Measurements from ENCODE around the gene PAK3. TPM values are rescaled to one million over a fixed set of nuclear protein-coding genes. Genes with fewer than 3 reads are reported as not detected.
A peak's percentile ranks its signal among the peaks of the same experiment; 100 is the strongest.

The PAK3 gene
- total RNA-seq, 1 donor from 2014 or later, result 1.4 TPM

DNA sequence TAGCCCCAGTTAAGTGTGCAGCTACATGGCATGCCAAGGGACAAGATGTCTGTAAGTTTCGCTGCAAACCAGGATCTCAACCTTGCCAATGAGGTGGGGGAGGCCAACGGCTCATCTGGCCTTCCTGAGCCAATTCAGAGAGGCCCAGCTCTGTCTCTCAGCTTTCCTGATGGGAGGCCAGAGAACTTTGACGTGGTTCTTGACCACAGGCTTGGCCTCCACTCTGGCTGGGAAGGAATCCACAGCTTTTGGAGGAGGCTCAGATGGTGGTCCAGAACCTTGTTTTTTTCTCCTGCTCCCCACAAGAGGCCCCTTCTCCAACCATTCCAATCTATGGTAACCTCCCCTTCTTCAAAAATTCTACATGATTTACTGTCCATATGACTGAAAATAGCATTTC lies 164.5 kb downstream of the PAK3 start:
- no peaks in the 10 kb centered on the region for H3K27me3 ChIP-seq
- H3K4me3 ChIP-seq, result no peak overlapping the region
- TF ChIP-seq, protein P1, sequence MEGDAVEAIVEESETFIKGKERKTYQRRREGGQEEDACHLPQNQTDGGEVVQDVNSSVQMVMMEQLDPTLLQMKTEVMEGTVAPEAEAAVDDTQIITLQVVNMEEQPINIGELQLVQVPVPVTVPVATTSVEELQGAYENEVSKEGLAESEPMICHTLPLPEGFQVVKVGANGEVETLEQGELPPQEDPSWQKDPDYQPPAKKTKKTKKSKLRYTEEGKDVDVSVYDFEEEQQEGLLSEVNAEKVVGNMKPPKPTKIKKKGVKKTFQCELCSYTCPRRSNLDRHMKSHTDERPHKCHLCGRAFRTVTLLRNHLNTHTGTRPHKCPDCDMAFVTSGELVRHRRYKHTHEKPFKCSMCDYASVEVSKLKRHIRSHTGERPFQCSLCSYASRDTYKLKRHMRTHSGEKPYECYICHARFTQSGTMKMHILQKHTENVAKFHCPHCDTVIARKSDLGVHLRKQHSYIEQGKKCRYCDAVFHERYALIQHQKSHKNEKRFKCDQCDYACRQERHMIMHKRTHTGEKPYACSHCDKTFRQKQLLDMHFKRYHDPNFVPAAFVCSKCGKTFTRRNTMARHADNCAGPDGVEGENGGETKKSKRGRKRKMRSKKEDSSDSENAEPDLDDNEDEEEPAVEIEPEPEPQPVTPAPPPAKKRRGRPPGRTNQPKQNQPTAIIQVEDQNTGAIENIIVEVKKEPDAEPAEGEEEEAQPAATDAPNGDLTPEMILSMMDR (IDR thresholded peaks at IDR 0.05), result no peak
- no peaks in the 10 kb centered on the region for H3K36me3 ChIP-seq
- H3K9me3 ChIP-seq, result no peaks in the 10 kb centered on the region
- H3K4me1 ChIP-seq, result no peaks in the 10 kb centered on the region
- intact Hi-C loops (cut with DNase I), result no loop called here
- H3K27ac ChIP-seq, result no peak overlapping the region
- DNase-seq, result no peak
- no peak for ATAC-seq

DNA sequence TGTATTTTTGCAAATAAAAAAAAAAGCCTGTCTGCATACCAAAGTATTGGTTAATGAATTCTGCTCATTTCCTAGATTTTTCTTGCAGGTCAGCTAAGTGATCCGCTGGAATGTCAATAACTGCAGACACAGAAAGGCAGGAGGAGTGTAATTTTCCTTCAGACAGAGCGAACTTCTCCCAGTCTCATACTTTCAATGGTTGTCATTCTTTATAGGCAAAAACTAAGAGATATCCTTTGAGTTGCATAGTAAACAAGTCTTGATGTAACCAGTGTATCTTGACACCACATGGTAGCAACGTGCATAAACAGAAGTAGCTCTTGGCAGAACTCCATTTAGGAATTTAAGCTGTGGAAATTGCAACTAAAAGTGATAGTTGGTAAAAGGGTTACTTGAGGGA lies 166.1 kb downstream of the PAK3 start:
- Histone ChIP-seq H3K4me1 (no peaks in the 10 kb centered on the region), H3K36me3 (no peaks in the 10 kb centered on the region), H3K9me3 (no peaks in the 10 kb centered on the region), H3K27ac (no peak overlapping the region), H3K4me3 (no peak overlapping the region), H3K27me3 (no peaks in the 10 kb centered on the region)
- DNase-seq, result no peak
- intact Hi-C loops (cut with DNase I), result no loop called here
- TF ChIP-seq, protein P1 (IDR thresholded peaks at IDR 0.05), result no peak
- no peak for ATAC-seq

DNA sequence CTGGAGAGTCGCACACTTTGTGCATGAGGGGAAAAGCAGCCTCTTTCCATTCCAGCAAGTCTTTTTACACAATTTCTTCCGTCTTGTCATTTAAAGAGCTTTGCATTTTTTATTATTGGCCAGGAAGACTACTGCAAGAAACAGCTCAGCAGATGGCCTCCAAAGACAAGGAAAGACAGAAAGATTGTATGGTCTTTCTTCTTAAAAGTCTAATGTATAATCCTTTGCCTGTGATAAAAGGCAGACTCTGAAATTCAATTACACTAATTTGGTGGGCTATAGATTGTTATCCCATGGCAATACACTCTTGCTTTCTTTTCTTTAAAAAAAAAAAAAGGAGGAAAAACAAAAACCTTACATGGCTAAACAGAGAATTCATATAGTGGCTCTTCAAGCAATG lies 168.4 kb downstream of the PAK3 start:
- DNase-seq (no peak), ATAC-seq (no peak)
- H3K27ac ChIP-seq, result no peak overlapping the region
- H3K27me3 ChIP-seq, result no peaks in the 10 kb centered on the region
- H3K4me3 ChIP-seq, result no peak overlapping the region
- TF ChIP-seq, protein P1 (IDR thresholded peaks at IDR 0.05), result no peak
- H3K9me3 ChIP-seq, result no peaks in the 10 kb centered on the region
- H3K4me1 ChIP-seq, result no peaks in the 10 kb centered on the region
- intact Hi-C loops (cut with DNase I), result no loop called here
- H3K36me3 ChIP-seq, result no peaks in the 10 kb centered on the region

DNA sequence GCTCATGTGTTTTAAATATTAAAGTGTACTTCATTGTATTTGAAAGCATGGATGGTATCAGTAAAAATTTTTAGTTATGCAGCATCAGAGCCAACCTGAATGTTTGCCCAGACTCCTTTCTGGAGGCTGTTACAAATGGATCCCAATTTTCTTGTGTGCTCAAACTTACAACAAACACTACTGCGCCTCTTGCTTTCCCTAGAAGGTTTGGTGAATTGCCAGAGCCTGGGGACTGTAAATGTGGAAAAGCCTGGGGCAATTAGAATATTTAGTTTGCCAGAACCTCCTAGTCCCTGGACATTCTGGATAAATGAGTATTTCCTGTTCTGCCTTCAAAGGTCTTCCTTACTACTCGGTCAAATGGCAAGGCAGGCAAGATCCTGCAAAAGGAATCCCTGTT lies 169.5 kb downstream of the PAK3 start:
- Histone ChIP-seq H3K27me3 (no peaks in the 10 kb centered on the region), H3K4me1 (no peaks in the 10 kb centered on the region), H3K4me3 (no peak overlapping the region), H3K27ac (no peak overlapping the region), H3K36me3 (no peaks in the 10 kb centered on the region), H3K9me3 (no peaks in the 10 kb centered on the region)
- TF ChIP-seq, protein P1 (IDR thresholded peaks at IDR 0.05), result no peak
- intact Hi-C loops (cut with DNase I), result no loop called here
- DNase-seq, result no peak
- no peak for ATAC-seq

DNA sequence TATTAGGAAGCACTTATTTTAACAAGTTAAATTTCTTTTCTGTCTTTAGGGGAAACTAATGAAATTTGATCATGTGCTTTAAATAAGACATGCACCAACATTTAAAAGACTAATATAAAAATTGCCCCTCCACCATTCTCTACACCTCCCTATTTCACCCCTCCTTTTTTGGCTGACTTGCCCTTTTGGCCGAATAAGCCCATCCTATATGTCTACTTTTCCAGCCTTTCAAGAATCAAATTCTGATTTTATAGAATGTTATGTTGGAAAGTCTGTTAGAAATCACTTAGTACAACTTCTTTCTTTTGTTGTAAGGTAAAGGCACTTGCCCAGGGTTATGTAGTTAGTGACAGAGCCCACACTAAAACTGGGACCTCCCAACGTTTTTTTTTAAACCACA lies 172.5 kb downstream of the PAK3 start:
- Histone ChIP-seq H3K4me3 (no peak overlapping the region), H3K4me1 (no peaks in the 10 kb centered on the region), H3K27ac (no peak overlapping the region), H3K9me3 (no peaks in the 10 kb centered on the region), H3K27me3 (no peaks in the 10 kb centered on the region), H3K36me3 (no peaks in the 10 kb centered on the region)
- ATAC-seq (no peak), DNase-seq (no peak)
- intact Hi-C loops (cut with DNase I), result no loop called here
- TF ChIP-seq, protein P1 (IDR thresholded peaks at IDR 0.05), result no peak

DNA sequence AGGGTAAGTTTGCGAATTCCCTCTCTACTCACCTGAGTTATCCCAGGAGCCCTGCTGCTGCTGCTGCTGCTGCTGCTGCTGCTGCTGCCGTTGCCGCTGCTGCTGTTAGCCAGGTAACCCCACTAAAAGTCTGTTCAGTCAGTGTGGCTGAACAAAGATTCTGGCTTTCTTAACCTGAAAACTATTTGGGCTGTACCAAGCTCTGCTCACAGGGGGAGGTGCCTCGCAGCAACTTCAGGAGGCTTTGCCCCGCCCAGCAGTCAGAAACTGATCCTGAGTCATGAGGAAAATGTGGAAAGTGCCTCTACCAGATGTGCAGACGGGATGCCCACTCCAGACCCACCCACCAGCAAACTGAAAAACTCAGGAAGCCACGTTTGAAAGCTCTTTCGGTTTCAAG lies 174.3 kb downstream of the PAK3 start, which contains the start of gene CAPN6:
Gene CAPN6, minus strand, starts transcription at position 145 of the 400 bp plus-strand sequence. CDS start 6,547 bp downstream, outside the sequence.
- ATAC-seq (peak; percentile 69), DNase-seq (peak; percentile 50)
- Histone ChIP-seq H3K27me3 (no peaks in the 10 kb centered on the region), H3K27ac (no peak within 1 kb of the TSS), H3K9me3 (no peaks in the 10 kb centered on the region), H3K4me1 (no peaks in the 10 kb centered on the region), H3K36me3 (no peaks in the 10 kb centered on the region), H3K4me3 (no peak within 1 kb of the TSS)
- intact Hi-C loops (cut with DNase I), result no loop called here
- TF ChIP-seq, protein P1 (IDR thresholded peaks at IDR 0.05), result no peak
